Activated gamma-delta T cell treated with anti-CD3 and anti-CD28 coated beads, Interleukin-2, amount 50 U/mL, for 16 hours (primary cell): ENCODE results near the gene ABHD11.

ENCODE experiments used
- DNase-seq: peaks from one replicate; pipeline ENCODE4 v3.0.0-alpha.2; 2020; ENCODE audit warnings: low read depth

The ABHD11 gene

DNA sequence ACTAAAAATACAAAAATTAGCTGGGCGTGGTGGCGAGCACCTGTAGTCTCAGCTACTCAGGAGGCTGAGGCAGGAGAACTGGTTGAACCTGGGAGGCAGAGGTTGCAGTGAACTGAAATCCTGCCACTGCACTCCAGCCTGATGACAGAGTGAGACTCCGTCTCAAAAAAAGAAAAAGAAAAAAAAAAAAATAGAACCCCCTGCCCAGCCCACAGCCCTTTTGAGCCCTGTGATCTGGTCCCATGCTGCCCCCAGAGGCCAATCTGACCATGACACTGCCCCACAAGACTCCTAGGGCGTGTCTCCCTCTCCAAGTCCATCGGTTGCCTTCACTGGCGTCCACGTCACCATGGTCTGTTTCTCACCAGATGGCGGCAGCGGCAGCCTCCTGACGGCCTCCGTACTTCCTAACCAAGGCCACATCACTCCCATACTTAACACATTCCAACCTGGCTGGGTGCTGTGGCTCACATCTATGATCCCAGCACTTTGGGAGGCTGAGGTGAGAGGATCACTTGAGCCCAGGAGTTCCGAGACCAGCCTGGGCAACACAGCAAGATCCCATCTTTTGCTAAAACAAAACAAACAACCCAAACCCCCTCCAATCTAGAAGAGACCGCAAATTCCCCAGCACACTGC, 37.1 kb downstream of the ABHD11 start:
- DNase-seq, result no peak

DNA sequence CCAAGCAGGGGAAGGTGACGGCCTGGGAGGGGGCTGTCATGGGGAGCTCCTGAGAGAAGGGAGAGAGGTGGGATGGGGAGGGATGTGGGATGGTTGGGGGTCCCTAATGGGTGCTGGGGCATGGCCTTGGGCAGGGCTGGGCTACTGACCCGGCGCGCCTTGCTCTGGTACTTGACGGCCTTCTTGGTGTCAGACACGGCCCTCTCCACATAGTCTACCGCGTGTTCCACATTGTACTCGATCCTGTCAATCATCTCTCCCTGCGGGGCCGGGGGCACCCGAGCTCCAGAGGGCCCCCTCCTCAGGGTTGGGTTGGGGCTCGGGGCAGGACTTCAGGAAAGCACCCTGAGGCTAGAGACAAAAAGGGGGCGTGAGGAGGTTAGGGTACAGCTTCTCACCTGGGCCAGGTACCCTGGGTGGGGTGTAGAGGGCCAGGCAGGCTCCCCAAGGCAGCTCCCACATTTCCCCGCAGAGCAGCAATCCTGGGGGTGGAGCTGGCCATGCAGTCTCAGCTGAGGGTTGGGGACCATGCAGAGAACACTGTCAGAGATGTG, 37.9 kb downstream of the ABHD11 start:
- no peak for DNase-seq

DNA sequence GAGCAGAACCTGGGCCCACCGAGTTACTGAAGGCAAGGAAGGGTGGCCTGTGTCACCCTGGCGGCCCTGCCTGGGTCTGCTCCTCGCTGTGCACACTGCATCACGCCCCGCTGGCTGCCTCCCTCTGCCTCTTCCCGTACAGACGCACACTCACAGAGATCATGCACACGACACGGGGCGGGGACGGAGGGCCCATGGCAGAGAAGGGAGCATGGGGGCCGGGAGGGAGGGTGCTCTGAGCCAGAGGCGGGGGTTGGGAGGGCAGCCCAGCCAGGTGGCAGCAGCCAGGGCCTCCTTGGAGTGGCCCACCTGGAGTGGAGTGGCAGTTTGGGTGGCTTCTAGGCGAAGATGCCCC, 38.6 kb downstream of the ABHD11 start:
- DNase-seq, result no peak

DNA sequence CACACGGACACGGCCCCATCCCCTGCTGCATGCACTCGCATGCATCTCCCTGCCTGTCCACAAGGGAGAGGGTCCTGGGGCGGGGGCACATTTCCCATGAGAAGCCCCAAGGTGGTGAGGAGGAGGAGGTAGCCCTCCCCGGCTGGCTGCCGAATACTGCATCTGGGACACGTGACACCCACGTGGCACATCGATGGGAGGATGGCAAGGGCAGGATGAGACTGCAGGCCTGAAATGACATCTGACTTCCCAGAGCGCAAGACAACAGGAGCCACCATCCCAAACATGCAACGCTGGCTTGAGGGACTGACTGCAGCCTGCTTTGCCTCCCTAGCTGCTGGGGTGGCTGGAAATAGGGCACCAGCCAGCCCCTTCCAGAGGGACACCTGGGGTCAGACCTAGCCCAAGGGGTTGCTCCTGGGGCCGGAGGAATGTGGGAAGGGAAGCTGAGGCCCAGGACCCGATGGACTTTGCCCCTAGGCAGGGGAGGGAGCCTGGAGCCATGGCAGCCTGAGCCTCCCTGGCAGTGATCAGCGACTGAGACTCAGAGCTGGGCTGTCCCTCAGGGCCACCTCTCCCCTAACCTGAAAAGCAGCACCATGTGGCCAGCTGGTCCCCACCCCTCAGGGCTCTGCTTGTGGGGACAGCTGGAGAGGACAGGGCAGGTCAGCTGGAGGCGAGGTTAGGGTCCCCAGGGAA, 39.1 kb downstream of the ABHD11 start:
- DNase-seq, result no peak

DNA sequence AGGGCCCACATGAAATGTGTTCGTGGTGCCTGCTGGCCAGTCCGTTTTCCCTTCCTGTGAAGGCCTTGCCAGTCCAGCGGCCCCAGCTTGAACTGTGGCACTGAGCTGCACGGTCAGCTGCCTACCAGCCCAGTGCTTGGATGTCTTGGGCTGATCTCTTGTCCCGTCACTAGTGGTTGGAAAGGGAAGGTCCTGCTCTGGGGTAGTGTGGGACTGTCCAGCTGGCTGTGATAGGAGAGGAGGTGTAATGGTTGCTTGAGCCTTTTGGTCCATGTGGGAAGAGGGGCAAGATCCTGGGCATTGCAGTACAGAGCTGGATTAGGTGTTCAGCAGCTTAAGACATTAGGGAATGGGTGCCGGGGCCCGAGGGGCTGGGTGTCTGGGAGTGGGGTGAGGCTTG, 40.2 kb downstream of the ABHD11 start:
- no peak for DNase-seq

DNA sequence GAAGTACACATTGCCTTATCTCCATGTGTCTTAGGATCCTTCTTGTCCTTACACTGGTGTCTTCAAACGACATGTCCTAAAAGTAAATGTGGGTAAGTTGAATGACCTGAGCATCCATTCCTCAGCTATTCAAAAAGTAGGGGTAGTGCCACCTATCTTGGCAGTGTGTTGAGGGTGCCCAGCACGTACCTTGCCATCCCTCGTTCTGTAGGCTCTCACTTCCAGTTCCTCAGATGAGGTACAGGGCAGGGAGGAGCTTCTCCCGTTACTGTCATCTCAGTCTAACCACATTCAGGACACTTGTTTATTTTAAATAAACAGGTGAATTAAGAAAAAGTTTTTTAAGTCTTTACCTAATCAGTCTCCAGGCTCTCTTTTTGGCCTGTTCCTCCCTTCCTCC, 42.2 kb downstream of the ABHD11 start:
- no peak for DNase-seq

DNA sequence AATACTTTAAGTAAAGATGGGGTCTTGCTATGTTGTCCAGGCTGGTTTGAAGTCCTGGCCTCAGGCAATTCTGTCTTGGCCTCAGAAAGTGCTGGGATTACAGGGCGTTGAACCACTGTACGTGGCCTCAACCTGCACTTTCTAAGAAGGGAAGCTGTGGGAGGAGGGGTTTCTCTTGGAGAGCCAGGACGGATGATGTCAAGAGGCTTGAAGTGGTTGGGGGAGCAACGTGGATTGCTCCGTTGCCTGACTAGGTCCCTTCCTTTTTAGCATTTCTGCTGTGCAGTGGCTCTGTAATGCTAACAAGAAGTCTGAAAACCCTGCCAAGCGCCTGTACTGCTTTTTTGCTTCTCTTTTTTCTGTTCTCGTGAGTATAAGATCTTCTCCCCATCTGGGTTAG, 48.0 kb downstream of the ABHD11 start:
- DNase-seq, result no peak

DNA sequence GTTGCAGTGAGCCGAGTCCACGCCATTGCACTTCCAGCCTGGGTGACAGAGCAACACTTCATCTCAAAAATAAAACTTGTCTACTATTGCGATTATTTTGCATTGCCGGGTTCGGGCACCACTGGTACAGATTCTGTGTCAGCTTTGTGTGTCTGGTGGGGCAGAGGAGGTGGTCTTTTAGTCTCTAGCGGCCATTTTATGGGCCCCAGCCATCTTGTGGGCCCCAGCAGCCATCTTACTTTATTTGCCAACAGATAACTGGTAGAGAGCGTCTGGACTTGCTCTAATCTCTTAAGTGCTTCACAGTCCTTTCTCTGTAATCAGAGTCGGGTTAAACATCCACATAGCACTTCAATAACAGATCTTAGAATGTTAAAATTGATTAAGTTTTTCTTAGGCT, 50.3 kb downstream of the ABHD11 start:
- DNase-seq, result no peak
